Measurements from ENCODE around the gene GYG2.
A peak's percentile ranks its signal among the peaks of the same experiment; 100 is the strongest.
"Not testable (repeated sequence)": the region's sequence is repeated elsewhere in the genome, so short reads cannot be mapped to it uniquely, and the experiment has no call there.

Gene GYG2

GRCh38 chrX:2872671-2873277 is 44.0 kb downstream of the GYG2 start:
- DNase-seq (ENCODE audit: low spot score), result no peak

- DNase-seq (ENCODE audit: low spot score), result no peak
Observed at GRCh38 chrX:2874222-2875135, 45.7 kb downstream of the GYG2 start.

GRCh38 chrX:2875136-2875481 is 46.4 kb downstream of the GYG2 start:
- DNase-seq (ENCODE audit: low spot score), result no peak

- no peak for DNase-seq (ENCODE audit: low spot score)
Observed at GRCh38 chrX:2875798-2876399, 47.2 kb downstream of the GYG2 start.

GRCh38 chrX:2878563-2878962 is 49.8 kb downstream of the GYG2 start:
- DNase-seq (ENCODE audit: low spot score), result no peak

GRCh38 chrX:2879670-2880069 is 50.9 kb downstream of the GYG2 start:
- DNase-seq (ENCODE audit: low spot score), result no peak

- no peak for DNase-seq (ENCODE audit: low spot score)
Observed at GRCh38 chrX:2883770-2884169, 55.0 kb downstream of the GYG2 start.

- DNase-seq (ENCODE audit: low spot score), result no peak
Observed at GRCh38 chrX:2888309-2888708, 59.6 kb downstream of the GYG2 start.

- no peak for DNase-seq (ENCODE audit: low spot score)
Observed at GRCh38 chrX:2889045-2889605, 60.4 kb downstream of the GYG2 start.

- DNase-seq (ENCODE audit: low spot score), result not testable (repeated sequence)
Observed at GRCh38 chrX:2889706-2890490, 61.2 kb downstream of the GYG2 start.

GRCh38 chrX:2890536-2891460 is 62.1 kb downstream of the GYG2 start:
- not testable (repeated sequence) for DNase-seq (ENCODE audit: low spot score)

- DNase-seq (ENCODE audit: low spot score), result no peak
Observed at GRCh38 chrX:2892816-2893215, 64.1 kb downstream of the GYG2 start.

- peak; percentile 78 for DNase-seq (ENCODE audit: low spot score)
Observed at GRCh38 chrX:2894885-2895292, 66.2 kb downstream of the GYG2 start.

- DNase-seq (ENCODE audit: low spot score), result no peak
Observed at GRCh38 chrX:2897311-2897689, 68.6 kb downstream of the GYG2 start.

GRCh38 chrX:2897690-2898623 is 69.2 kb downstream of the GYG2 start:
- peak; percentile 56 for DNase-seq (ENCODE audit: low spot score)

- peak; percentile 41 for DNase-seq (ENCODE audit: low spot score)
Observed at GRCh38 chrX:2898846-2899512, 70.2 kb downstream of the GYG2 start.

- DNase-seq (ENCODE audit: low spot score), result no peak
Observed at GRCh38 chrX:2901367-2902036, 72.8 kb downstream of the GYG2 start.

GRCh38 chrX:2902841-2903240 is 74.1 kb downstream of the GYG2 start:
- DNase-seq (ENCODE audit: low spot score), result no peak

GRCh38 chrX:2903366-2903765 is 74.6 kb downstream of the GYG2 start:
- no peak for DNase-seq (ENCODE audit: low spot score)

Data from LoVo (cell line).